Trophoblast cell (in vitro differentiated cells and primary cell): ENCODE data around the gene PKD1.

Experiments
- DNase-seq, 2 donors: peaks; one replicate each; pipeline ENCODE4 v3.0.0-alpha.2; 2016
- H2AFZ ChIP-seq: 2 replicates; pipeline ENCODE4 v1.6.1; 2013; ENCODE audit warnings: low read length, moderate library complexity, mild to moderate bottlenecking; ENCODE audit not compliant: insufficient read depth, poor library complexity
- H2AK5ac ChIP-seq: 2 replicates; pipeline ENCODE4 v1.6.1; 2013; ENCODE audit warnings: mild to moderate bottlenecking, low read length
- H2BK120ac ChIP-seq: 2 replicates; pipeline ENCODE4 v1.6.1; 2013; ENCODE audit warnings: low read length, mild to moderate bottlenecking, moderate library complexity; ENCODE audit not compliant: insufficient read depth, poor library complexity
- H2BK12ac ChIP-seq: 2 replicates; pipeline ENCODE4 v1.6.1; 2013; ENCODE audit warnings: mild to moderate bottlenecking, low read length, moderate library complexity
- H2BK5ac ChIP-seq: 2 replicates; pipeline ENCODE4 v1.6.1; 2013; ENCODE audit warnings: low read length, low read depth, moderate library complexity, mild to moderate bottlenecking; ENCODE audit not compliant: poor library complexity
- H3K14ac ChIP-seq: 2 replicates; pipeline ENCODE4 v1.6.1; 2013; ENCODE audit warnings: mild to moderate bottlenecking, low read length
- H3K18ac ChIP-seq: 2 replicates; pipeline ENCODE4 v1.6.1; 2013; ENCODE audit warnings: mild to moderate bottlenecking, low read length
- H3K23ac ChIP-seq: 2 replicates; pipeline ENCODE4 v1.6.1; 2013; ENCODE audit warnings: low read length
- H3K27ac ChIP-seq: 2 replicates; pipeline ENCODE4 v1.5.1; 2013; ENCODE audit warnings: low read depth, mild to moderate bottlenecking, inconsistent platforms, low read length, moderate library complexity
- H3K27me3 ChIP-seq: 2 replicates; pipeline ENCODE4 v1.6.1; 2013; ENCODE audit warnings: inconsistent platforms, mild to moderate bottlenecking, low read length, moderate library complexity; ENCODE audit not compliant: insufficient read depth
- H3K36me3 ChIP-seq, 2 experiments: 1 replicate in 1 of 2; 2 replicates in 1 of 2; pipeline ENCODE4 v1.6.1; 2013; ENCODE audit warnings: low read length in 2 of 2, mild to moderate bottlenecking in 2 of 2, moderate library complexity in 1 of 2; ENCODE audit not compliant: insufficient read depth in 2 of 2, control insufficient read depth in 1 of 2
- H3K4ac ChIP-seq: 2 replicates; pipeline ENCODE4 v1.6.1; 2013; ENCODE audit warnings: low read depth, mild to moderate bottlenecking, low read length, moderate library complexity
- H3K4me1 ChIP-seq, 2 experiments: 1 replicate in 1 of 2; 2 replicates in 1 of 2; pipeline ENCODE4 v1.6.1; 2013; ENCODE audit warnings: low read length in 2 of 2, mild to moderate bottlenecking in 2 of 2, moderate library complexity in 1 of 2; ENCODE audit not compliant: insufficient read depth in 2 of 2, control insufficient read depth in 1 of 2
- H3K4me2 ChIP-seq: 2 replicates; pipeline ENCODE4 v1.6.1; 2013; ENCODE audit warnings: inconsistent platforms, mild to moderate bottlenecking, low read length, moderate library complexity
- H3K4me3 ChIP-seq: 2 replicates; pipeline ENCODE4 v1.5.1; 2013; ENCODE audit warnings: mild to moderate bottlenecking, low read depth, low read length, inconsistent platforms
- H3K79me1 ChIP-seq: one replicate; pipeline ENCODE4 v1.6.1; 2013; ENCODE audit warnings: low read length
- H3K79me2 ChIP-seq: 2 replicates; pipeline ENCODE4 v1.6.1; 2013; ENCODE audit warnings: low read length, mild to moderate bottlenecking; ENCODE audit not compliant: control insufficient read depth, insufficient read depth, poor library complexity
- H3K9ac ChIP-seq: 2 replicates; pipeline ENCODE4 v1.6.1; 2013; ENCODE audit warnings: mild to moderate bottlenecking, low read length
- H3K9me3 ChIP-seq: 2 replicates; pipeline ENCODE4 v1.6.1; 2013; ENCODE audit warnings: low read depth, mild to moderate bottlenecking, control low read depth, inconsistent platforms, low read length; ENCODE audit not compliant: insufficient read depth
- H4K12ac ChIP-seq: 2 replicates; pipeline ENCODE4 v1.6.1; 2013; ENCODE audit warnings: low read depth, mild to moderate bottlenecking, low read length, moderate library complexity
- H4K8ac ChIP-seq: 2 replicates; pipeline ENCODE4 v1.6.1; 2013; ENCODE audit warnings: low read depth, mild to moderate bottlenecking, low read length, moderate library complexity
- H4K91ac ChIP-seq: one replicate; pipeline ENCODE4 v1.6.1; 2013; ENCODE audit warnings: low read depth, mild to moderate bottlenecking, low read length, moderate library complexity
- WGBS: extraction: QIAGEN DNeasy Blood & Tissue Kit; methylation state at CpG from one replicate; pipeline ENCODE4 v1.1.7; 2013; ENCODE audit warnings: missing lambda C conversion rate; ENCODE audit not compliant: insufficient read length, insufficient coverage; ENCODE audit errors: extremely low coverage; 5-methylcytosine and 5-hydroxymethylcytosine counted together

PKD1 gene

DNA sequence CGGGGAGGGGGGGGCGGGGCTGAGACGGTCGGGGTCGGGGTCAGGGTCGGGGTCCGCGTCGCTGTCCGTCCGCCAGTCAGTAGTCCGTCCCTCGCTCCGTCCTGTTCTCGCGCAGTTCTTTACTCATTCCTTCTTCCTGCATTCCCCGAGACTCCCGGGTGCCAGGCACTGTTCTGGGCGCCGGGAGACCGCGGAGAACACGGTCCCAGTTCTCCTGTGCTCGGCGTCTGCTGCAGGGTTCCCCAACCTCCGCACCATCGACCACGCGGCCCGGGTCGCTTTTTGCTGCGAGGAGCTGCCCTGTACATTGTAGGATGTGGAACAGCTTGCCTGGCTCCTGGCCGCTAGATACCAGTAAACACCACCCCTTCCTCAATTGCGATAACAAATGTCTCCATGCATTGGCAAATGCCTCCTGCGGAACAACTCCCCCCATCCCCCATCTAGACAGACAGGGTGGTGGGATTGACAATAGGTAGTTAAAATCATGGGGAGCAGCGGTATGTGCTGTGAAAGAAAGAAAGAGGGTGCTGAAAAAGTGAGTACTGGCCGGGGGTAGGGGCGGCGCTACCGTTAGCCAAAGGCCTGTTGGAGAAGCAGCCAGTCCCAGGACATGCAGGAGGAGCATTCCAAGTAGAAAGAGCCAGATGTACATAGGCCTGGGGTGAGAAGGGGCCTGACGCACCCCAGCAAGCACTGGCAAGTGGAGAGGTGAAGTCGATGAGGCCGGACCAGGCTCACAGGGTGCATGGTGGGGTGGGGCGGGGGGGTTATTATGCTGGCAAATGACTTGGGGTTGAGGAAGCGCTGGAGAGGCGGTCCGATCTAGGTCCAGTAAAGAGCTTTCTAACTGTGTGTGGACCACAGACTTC is 20.5 kb upstream of the PKD1 start:
- peak overlapping the region; percentile 24 for H3K27ac ChIP-seq
- no peaks in the 10 kb centered on the region for H3K27me3 ChIP-seq
- H3K18ac ChIP-seq = peak overlapping the region; percentile 90
- H3K9me3 ChIP-seq = peaks cover 2% of the 10 kb centered on the region
- peak in 1 of 2 donors; percentile 41 for DNase-seq
- peaks cover 56% of the 10 kb centered on the region for H3K79me2 ChIP-seq
- H3K4me3 ChIP-seq = peak overlapping the region; percentile 81
- peak overlapping the region; percentile 78 for H3K4ac ChIP-seq
- peak overlapping the region; percentile 67 for H4K8ac ChIP-seq
- peaks cover 22 to 32% of the 10 kb centered on the region in 2 experiments for H3K4me1 ChIP-seq
- WGBS = no CpG with 5 or more reads among the region's 47 CpGs
- peak overlapping the region; percentile 90 for H3K4me2 ChIP-seq
- peak overlapping the region; percentile 75 for H2AK5ac ChIP-seq
- H2BK5ac ChIP-seq = peak overlapping the region; percentile 34
- peak overlapping the region; percentile 60 for H3K14ac ChIP-seq
- H3K36me3 ChIP-seq = peaks cover 23 to 29% of the 10 kb centered on the region in 2 experiments
- H2BK120ac ChIP-seq = peak overlapping the region; percentile 53
- peak overlapping the region; percentile 75 for H4K91ac ChIP-seq
- H3K79me1 ChIP-seq = peaks cover 20% of the 10 kb centered on the region
- peak overlapping the region; percentile 88 for H3K9ac ChIP-seq
- H2BK12ac ChIP-seq = no peak overlapping the region
- H4K12ac ChIP-seq = peak overlapping the region; percentile 84
- peak overlapping the region; percentile 56 for H2AFZ ChIP-seq
- H3K23ac ChIP-seq = no peak overlapping the region

DNA sequence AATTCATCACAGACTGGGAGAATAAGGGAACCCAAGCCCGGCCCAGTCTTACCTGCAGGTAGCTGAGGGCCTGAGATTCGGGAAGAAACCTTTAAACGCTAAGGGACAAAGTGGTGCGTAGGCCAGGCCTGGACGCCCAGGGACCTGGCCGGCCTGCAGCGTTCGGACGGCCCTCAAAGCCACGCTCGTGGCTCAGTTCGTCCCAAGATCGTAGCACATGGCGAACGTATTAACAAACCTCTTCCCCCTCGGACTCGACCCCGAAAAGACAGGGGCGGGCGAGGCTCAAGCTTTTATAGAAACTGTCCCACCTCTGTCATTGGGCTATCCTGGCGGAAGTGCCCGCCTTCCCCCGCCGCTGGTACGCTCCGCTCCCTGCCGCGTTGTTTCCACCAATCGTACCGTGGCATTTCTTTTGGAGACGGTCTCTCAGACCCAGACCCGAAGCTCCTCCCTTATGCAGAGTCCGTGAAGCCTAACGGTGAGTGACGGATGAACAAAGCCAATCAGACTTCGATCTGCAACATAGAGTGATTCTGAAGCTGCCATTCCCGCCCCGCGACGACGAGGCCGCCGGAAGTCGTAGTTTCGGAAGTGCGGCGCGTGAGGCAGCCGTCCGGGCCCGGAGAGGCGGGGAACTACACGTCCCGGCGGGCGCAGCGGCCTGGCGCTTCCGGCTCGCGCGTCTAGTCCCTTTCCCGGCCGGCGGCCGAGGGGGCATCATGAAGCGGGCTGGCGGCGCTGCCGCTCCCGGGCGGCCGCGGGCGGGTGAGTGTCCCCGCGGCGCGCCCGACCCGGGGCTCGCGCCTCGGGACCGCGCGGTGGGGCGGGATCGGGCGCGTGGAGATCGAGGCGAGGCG is 19.6 kb upstream of the PKD1 start, which contains the start of gene TRAF7:
Gene TRAF7, plus strand, starts transcription at position 692 of the 860 bp plus-strand sequence. CDS start 8,139 bp downstream, outside the sequence.
- H3K36me3 ChIP-seq = peaks cover 24 to 29% of the 10 kb centered on the region in 2 experiments
- H3K18ac ChIP-seq = peak within 1 kb of the TSS; percentile 90
- H3K4me1 ChIP-seq = peaks cover 27 to 32% of the 10 kb centered on the region in 2 experiments
- H4K8ac ChIP-seq = peak within 1 kb of the TSS; percentile 67
- no peak within 1 kb of the TSS for H2BK12ac ChIP-seq
- H2AK5ac ChIP-seq = peak within 1 kb of the TSS; percentile 96
- no peaks in the 10 kb centered on the region for H3K27me3 ChIP-seq
- H2AFZ ChIP-seq = peak within 1 kb of the TSS; percentile 56
- H2BK5ac ChIP-seq = peak within 1 kb of the TSS; percentile 80
- peaks cover 52% of the 10 kb centered on the region for H3K79me2 ChIP-seq
- peak within 1 kb of the TSS; percentile 85 for H3K4ac ChIP-seq
- no peak within 1 kb of the TSS for H3K23ac ChIP-seq
- H3K4me3 ChIP-seq = peak within 1 kb of the TSS; percentile 98
- DNase-seq = peak; percentile 100
- WGBS = no CpG with 5 or more reads among the region's 94 CpGs
- H3K9ac ChIP-seq = peak within 1 kb of the TSS; percentile 100
- H2BK120ac ChIP-seq = peak within 1 kb of the TSS; percentile 59
- H3K4me2 ChIP-seq = peak within 1 kb of the TSS; percentile 90
- peak within 1 kb of the TSS; percentile 75 for H4K91ac ChIP-seq
- peak within 1 kb of the TSS; percentile 84 for H4K12ac ChIP-seq
- peaks cover 20% of the 10 kb centered on the region for H3K79me1 ChIP-seq
- peak within 1 kb of the TSS; percentile 90 for H3K14ac ChIP-seq
- peak within 1 kb of the TSS; percentile 49 for H3K27ac ChIP-seq
- H3K9me3 ChIP-seq = peaks cover 2% of the 10 kb centered on the region

DNA sequence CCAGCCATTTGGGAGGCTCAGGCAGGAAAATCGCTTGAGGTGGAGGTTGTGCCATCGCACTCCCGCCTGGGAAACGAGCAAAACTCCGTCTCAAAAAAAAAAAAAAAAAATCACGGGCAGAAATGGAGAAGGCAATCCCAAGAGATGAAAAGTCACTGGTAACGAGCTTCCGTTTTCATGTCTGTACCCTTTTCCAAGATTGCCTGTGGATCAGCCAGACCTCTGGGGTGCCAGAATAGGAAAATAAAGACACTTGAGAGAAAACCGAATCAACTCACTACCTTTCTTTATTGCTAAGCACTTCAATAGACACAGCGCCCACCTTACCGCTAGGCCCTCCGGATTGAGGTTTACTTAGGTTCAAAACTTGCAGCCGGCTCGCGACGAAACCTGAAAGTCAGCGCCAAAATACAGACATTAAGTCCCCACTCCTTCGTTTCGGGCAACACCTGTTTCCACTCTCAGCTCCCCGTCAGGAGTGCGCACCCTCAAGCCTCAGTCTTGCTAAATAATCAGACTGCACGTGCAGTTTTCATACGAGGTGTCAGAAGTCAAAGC is 18.9 kb upstream of the PKD1 start:
- peak overlapping the region; percentile 71 for H4K91ac ChIP-seq
- peak overlapping the region; percentile 47 for H4K8ac ChIP-seq
- H2AFZ ChIP-seq = no peak overlapping the region
- WGBS = no CpG with 5 or more reads among the region's 23 CpGs
- no peak overlapping the region for H2BK12ac ChIP-seq
- H3K36me3 ChIP-seq = peaks cover 24 to 29% of the 10 kb centered on the region in 2 experiments
- H3K79me2 ChIP-seq = peaks cover 49% of the 10 kb centered on the region
- peak overlapping the region; percentile 90 for H3K4me2 ChIP-seq
- peaks cover 31 to 38% of the 10 kb centered on the region in 2 experiments for H3K4me1 ChIP-seq
- H3K79me1 ChIP-seq = peaks cover 20% of the 10 kb centered on the region
- no peak overlapping the region for H3K23ac ChIP-seq
- H2BK5ac ChIP-seq = peak overlapping the region; percentile 80
- H4K12ac ChIP-seq = peak overlapping the region; percentile 49
- H3K14ac ChIP-seq = peak overlapping the region; percentile 90
- H3K9ac ChIP-seq = peak overlapping the region; percentile 100
- peak overlapping the region; percentile 59 for H2BK120ac ChIP-seq
- H3K27ac ChIP-seq = peak overlapping the region; percentile 44
- H3K4ac ChIP-seq = peak overlapping the region; percentile 85
- H3K18ac ChIP-seq = peak overlapping the region; percentile 63
- no peak for DNase-seq
- H3K27me3 ChIP-seq = no peaks in the 10 kb centered on the region
- peak overlapping the region; percentile 98 for H3K4me3 ChIP-seq
- peaks cover 2% of the 10 kb centered on the region for H3K9me3 ChIP-seq
- H2AK5ac ChIP-seq = peak overlapping the region; percentile 96
